Measurements from ENCODE around the gene MRPL14.

DNA sequence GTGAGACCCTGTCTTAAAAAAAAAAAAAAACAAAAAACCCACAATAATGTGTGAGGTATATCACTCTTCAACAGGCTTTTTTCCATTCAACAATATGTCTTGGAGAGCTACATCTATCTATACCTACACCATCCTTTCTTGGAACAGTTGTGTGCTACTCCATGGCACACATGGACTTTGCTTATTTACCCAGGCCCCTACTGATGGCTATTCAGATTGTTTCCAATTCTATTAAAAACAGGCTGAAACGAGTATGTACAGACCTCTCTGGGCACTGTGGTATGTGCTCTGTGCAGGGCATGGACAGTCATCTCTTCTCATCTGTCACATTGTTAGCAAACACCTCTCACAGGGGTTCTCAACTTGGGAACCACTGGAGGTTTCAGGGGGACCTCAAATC is 28.1 kb downstream of the MRPL14 start:
- TF ChIP-seq, protein P1, sequence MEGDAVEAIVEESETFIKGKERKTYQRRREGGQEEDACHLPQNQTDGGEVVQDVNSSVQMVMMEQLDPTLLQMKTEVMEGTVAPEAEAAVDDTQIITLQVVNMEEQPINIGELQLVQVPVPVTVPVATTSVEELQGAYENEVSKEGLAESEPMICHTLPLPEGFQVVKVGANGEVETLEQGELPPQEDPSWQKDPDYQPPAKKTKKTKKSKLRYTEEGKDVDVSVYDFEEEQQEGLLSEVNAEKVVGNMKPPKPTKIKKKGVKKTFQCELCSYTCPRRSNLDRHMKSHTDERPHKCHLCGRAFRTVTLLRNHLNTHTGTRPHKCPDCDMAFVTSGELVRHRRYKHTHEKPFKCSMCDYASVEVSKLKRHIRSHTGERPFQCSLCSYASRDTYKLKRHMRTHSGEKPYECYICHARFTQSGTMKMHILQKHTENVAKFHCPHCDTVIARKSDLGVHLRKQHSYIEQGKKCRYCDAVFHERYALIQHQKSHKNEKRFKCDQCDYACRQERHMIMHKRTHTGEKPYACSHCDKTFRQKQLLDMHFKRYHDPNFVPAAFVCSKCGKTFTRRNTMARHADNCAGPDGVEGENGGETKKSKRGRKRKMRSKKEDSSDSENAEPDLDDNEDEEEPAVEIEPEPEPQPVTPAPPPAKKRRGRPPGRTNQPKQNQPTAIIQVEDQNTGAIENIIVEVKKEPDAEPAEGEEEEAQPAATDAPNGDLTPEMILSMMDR (IDR thresholded peaks at IDR 0.05) = no peak
- TF ChIP-seq POLR2A (IDR thresholded peaks at IDR 0.05) = no peak
